GM19438 (cell line): ENCODE data around the gene ADCY1.
A peak's percentile ranks its signal among the peaks of the same experiment; 100 is the strongest.
"Not testable (repeated sequence)": the region's sequence is repeated elsewhere in the genome, so short reads cannot be mapped to it uniquely, and the experiment has no call there.

Experiments
- ATAC-seq: cut with Tn5 transposase; IDR thresholded peaks from one replicate; pipeline ENCODE4 v1.9.1; 2021; ENCODE audit warnings: low read depth; ENCODE audit not compliant: unreplicated experiment

Gene ADCY1

DNA sequence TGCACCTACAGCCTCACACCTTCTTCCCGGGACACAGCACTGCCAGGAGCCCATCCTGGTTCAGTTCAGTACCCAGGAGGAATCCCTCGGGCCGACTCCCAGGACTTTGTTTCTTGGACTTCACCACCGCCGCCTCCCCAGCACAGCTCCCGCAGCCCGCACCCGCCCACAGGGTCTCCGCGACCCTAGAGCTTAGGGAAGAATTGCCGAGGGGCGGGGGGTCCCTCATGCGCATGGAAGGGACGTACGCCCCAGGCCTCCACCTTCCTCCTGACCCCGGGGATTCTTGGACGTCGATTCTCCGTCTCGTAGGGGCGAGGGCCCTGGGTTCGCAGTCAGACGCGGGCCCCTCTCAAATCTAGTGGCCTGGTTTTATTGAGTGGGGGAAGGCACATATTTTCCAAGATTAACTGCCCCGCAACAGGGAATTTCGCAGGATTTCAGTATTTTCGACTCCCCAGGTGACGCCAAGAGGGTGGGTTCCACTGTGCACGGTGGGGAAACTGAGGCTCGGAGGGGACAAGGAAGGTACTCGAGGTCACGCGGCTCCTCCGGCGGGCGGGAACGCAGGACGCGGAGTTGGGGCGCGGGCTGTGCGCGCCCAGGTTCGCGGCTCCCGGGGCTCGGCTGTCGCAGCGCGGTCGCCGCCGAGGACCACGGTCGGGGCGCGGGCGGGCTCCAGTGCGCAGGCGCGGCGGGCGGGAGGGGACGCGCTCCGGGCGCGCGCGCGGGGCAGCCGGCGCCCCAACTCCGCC, at the start of gene ADCY1:
Gene ADCY1 (plus strand): TSS at position 708 of the 755 bp plus-strand sequence. CDS start 176 bp downstream, outside the sequence.
- no peak for ATAC-seq

- no peak for ATAC-seq
Observed at GRCh38 chr7:45524445-45524844, 49.7 kb upstream of the ADCY1 start.

DNA sequence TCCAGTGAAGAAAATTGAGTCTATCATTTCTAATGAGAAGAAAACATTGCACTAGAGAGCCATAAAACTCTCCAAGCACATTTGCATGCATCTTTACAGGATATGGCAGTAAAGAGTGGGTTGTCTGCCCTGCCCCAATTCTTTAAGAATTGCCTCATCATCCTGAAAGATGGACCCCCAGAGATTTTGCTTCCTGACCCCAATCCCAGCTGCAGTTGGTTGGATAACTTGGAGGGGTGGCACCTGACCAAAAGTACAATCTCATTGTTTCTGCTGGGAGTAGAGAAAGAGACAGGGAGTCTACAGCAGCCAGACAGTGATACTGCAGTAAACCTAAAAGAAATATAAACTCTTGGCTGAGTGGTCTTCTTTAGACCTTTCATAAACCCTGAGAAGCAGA, 49.1 kb upstream of the ADCY1 start:
- ATAC-seq, result no peak

DNA sequence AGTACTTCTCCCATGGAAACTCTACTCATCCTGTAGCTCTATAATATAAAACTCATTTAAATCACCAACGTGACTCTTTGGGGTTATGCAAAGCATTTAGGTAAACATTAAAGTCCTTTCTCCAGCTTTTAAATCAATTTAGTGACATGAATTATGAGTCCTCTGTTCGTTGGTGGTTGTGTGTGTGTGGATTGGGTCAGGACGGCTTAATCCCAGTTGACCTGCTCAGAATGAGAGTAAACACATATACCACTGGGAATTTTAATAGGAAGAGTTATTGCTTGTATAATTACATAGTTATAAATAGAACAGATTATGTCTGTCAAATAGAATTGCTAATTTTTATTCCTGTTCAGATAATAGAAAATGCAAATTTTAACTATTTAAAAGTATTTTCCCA, 30.7 kb upstream of the ADCY1 start:
- ATAC-seq, result no peak

DNA sequence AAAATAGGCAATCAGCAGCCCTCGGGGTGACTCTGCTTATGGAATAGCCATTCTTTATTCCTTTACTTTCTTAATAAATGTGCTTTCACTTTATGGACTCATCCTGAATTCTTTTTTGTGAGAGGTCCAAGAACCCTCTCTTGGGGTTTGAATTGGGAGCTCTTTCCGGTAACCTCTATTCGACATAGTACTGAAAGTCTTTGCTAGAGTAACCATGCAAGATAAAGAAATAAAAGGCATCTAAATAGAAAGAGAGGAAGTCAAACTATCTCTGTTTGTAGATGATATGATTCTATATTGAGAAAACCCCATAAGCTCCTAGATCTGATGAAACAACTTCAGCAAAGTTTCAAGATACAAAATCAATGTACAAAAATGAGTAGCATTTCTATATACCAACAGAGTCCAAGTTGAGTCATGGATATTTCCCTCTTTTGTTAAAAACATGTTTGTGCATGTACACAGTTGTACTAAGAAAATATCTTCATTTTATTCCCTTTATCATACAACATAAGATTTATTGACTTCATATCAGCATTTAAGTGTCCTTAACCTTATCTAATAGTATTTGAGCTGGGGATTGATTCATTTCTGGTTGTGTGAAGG, 29.0 kb upstream of the ADCY1 start:
- ATAC-seq, result not testable (repeated sequence)

DNA sequence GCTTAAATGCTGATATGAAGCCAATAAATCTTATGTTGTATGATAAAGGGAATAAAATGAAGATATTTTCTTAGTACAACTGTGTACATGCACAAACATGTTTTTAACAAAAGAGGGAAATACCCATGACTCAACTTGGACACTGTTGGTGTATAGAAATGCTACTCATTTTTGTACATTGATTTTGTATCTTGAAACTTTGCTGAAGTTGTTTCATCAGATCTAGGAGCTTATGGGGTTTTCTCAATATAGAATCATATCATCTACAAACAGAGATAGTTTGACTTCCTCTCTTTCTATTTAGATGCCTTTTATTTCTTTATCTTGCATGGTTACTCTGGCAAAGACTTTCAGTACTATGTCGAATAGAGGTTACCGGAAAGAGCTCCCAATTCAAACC, 25.3 kb upstream of the ADCY1 start:
- ATAC-seq, result not testable (repeated sequence)

DNA sequence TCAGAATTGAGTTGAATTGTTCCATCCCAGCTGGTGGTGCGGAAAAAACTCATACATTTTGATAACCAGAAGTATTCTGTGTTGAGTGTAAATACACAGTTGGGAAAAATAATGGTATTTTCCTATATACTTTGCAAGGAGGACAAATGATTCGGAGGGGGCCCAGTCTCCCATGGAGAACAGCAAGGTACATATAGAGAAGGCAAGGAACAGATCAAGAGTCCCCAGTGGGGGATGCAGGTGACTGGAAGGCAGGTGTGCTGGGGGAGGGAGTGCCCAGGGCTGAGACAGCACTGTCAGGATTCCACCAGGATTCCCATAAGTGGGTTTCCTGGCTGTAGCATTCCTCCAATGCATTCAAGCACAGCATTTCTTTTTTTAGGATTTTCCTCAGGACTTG, 10.8 kb upstream of the ADCY1 start:
- no peak for ATAC-seq

DNA sequence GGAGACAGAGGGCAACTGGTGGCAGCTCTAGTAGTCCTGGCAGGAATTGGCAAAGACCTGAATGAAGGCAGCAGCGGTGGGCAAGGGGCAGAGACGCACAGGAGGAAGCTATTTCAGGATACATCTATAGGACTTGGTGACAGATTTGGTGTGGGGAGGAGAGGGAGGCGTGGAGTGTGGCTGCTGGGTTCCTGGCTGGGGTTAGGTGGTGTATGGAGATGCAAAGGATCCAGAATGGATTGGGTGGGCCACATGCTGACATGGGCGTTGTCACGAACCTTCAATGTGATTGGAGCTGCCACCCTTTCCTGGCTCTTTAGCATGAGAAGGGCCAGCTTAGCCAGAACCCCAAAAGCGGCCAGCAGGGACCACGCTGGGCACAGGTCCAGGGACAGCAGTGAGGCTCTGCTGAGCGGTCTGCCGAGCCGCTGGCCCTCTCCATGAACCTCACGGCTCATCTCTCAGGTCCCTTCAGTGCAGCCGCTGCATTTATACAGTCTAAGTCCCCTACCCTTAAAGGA, 10.2 kb upstream of the ADCY1 start:
- ATAC-seq, result no peak

DNA sequence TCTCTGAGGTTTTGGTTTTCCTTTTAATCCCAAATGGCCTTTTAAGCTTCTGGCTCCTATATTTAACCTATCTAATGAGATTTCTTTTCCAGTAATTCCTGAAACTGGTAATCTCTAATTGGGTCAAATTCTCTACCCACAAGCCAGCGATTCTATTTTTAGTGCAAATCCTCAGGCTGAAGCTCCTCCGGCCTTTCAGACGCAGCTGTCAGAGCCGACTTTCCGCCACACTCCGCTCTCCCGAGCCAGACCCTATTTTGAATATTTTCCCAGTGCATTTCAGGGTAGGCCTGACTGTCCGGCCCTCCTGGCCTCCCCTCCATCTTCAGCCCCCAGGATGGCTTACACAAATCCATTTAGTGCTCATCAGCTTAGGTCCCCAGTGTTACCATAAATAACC, 9.7 kb upstream of the ADCY1 start:
- ATAC-seq, result no peak

DNA sequence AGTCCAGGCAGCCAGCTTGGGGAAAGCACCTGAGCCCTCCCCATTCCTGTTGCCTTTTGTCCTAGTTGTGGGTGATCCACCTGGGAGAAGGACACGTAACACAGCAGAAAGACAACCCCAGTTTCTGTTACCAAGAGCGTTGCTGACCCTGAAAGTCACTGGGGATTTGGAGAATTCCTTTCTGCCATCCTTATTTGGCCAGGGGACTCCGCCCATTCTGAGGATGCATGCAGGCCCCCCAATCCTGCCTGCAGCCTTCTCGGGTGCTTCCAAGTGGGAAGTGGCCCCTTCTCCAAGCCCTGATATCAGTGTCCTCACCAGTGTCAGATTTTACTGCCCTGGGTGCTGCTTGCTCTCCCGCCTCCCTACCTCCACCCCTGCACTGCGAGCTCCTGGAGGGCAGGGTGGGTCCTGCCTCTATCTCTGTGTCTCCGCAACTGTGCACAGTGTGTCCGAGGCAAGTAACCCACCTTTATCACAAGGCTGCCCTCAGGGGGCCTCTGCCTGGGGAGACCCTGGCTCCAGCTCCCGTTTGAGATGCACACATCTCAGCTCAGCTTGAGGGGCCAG, 9.2 kb upstream of the ADCY1 start:
- no peak for ATAC-seq

- no peak for ATAC-seq
Observed at GRCh38 chr7:45566386-45566785, 7.8 kb upstream of the ADCY1 start.

DNA sequence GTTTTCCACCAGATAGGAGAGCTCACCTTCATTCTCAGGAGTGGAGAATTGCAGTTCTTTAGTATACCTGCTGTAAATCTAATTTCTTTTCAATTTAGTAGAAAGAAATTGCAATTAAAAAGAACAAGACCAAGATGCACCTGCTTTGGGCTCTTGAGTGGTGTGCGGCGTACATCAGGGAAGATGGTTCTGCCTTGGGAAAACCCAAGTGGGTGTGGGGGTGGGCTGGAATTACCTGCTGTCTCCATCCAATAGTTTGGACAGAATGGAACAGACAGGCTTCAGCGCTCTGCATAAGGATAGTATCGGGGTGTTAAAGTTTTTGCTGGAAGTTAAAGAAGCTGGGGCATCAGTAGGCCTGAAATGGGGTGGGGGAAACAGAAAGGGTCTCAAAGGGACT, 7.2 kb upstream of the ADCY1 start:
- ATAC-seq, result no peak

DNA sequence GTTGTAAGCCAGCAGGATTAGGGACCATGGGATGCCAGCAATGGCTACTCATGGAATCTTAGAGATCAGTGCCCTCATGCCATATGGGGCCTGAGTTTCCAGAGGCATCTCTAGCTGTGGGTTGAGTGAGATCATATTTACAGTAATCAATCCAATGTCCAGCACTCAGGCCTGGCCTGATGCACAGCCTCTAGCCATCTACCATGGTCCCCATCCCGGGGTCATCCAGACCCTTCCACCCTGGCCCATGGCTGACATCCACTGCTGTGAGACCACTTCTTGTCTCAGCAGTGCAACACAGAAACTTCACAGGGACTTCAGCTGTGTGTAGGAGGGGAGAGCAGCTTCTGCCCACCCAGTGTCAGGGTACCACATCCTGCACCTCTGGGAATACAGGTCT, 6.5 kb upstream of the ADCY1 start:
- no peak for ATAC-seq

GRCh38 chr7:45568536-45569289, 5.5 kb upstream of the ADCY1 start:
- ATAC-seq, result no peak

DNA sequence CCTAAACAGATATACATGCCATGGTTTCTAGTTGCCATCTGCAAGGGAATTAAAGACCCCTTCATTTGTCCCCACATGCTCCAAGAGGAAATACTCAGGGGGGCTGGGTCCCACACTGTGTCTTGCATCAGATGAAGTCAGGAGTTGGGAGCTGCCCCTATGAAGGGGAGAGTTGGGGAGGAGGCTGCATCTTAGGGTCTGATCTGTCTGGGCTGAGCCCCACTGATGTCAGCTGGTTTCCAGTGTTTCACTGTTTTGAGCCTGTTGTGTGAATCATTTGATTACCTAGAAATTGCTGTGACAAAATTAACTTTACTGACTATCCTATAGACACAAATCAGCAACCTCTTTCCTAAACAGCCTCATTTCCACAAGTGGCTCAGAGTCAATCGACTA, 4.9 kb upstream of the ADCY1 start:
- no peak for ATAC-seq

DNA sequence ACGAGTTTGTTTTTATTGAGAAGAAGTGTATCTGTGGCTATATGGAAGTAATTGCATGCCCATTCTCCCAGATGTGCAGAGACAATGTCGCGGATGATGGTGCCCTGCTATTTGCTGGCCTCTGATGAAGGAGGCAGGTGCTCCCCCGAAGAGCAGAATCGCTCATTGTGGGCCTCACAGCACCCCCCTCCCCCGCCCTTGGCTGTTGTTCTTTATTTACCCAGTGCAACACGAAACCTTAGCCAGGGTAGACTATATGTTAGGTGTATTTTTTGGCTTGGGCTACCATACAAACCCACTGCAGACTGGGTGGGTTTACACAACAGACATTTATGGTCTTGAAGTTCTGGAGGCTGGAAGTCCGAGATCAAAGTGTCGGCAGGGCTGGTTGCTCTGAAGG, 3.4 kb upstream of the ADCY1 start:
- ATAC-seq, result no peak

DNA sequence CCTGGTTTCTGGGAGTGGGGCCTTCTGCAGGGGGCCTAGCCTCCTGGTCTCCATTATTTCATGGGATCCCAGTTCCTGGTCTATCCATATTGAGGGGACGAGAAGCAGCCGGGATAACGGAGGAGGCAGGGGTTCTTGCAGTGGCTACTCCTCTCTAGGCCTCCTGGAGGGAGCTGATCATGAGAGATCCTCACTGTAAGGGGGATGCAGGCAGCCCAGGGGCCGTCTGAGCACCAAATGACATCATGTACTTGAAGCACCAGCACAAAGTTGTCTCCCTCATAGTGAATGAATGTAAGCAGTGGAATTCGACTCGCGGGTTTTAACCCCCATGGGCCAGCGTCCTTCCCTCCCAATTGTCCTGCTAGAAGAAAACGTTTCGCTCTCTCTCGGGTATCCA, 964 bp upstream of the ADCY1 start:
- ATAC-seq, result no peak

GRCh38 chr7:45574416-45574668, 174 bp downstream of the ADCY1 start:
- ATAC-seq, result no peak

- ATAC-seq, result peak; percentile 63
Observed at GRCh38 chr7:45574669-45575500, 717 bp downstream of the ADCY1 start.

DNA sequence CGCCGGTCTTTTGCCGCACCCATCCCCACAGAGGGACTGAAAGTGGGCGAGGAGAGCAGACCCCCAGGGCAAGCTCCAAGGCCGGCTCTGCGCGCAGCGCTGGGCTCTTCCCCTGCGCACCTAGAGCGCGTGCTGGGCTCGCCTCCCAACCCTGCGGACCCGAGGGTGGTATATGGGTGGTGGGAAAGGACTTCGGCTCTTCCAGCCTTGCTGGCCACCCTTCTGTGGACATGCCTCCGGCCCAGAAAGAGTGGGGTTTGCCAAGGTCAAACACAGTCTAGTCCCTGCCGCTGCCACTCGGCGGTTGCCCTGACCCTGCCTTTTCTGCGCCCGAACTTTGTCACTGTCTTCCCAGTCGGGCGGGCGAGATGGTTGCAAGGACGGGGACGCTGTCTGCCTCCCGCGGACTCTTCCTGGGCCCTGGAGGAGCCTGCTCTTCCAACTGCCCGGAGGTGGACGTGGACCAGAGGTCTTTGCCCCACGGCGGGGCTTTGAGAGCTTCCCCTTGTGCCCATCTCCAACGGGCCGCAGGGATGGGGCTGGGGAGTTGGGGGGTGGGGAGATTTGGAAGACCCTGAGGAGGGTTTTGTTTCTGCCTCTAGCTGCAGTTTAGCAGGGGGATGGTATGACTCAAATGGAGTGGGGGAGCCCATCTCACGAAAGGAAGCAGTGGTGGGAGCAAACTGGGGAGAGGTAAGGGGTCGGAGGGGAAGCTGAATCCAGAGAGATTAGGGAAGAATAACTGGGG, 1.5 kb downstream of the ADCY1 start:
- ATAC-seq, result no peak
